ENCODE measurements around the gene MRGPRF. TPM values are rescaled to one million over a fixed set of nuclear protein-coding genes. Genes with fewer than 3 reads are reported as not detected.

The MRGPRF gene
- total RNA-seq, 2 experiments from 2014 or later = not detected

DNA sequence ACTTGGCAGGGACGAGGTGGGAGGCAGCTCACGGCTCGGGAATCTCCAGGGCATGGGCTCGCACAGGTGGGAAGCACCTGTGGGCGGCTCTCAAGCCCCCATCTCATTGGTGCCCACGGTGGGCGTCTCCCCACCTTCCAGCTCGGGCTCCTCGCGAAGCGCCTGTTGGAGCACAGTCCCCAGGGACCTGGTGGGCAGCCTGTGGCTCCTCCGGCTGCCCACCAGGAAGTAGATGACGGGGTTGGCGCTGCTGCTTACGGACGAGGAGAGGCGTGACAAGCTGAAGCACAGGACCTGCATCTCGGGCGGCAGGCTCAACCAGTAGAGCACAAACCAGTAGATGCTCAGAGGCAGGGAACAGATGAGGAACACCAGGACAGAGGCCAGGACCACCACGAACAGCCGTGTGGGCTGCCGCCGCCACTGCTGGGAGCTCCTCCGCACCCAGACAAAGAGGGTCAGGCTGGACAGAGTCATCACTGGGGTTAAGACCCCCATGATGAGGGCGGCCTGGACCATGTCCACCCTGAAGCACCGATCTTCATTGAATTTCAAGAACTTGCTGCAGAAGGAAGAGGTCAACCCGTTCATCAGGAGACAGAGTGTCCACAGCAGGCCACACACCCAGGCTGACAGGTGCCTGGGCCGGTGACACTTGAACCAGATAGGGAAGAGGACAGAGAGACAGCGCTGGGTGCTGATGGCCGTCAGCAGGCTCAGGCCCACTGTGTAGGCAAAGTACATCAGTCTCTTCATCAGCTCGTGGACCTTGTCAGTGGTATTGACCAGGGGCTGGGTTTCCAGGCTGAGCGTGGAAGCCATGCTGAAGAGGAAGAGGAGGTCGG lies 32.9 kb downstream of the MRGPRF start:
- CTCF ChIA-PET (ENCODE audit: unreplicated experiment) = no interaction called here
- Histone ChIP-seq H3K4me1 (ENCODE audit: insufficient read depth, low read length, poor library complexity, severe bottlenecking) (peaks cover 3% of the 10 kb centered on the region), H3K9me2 (ENCODE audit: insufficient read depth, low read length) (no peaks in the 10 kb centered on the region), H3K9me3 (ENCODE audit: low read length) (no peaks in the 10 kb centered on the region; the same call in 1 of the 2 replicates), H3K4me2 (ENCODE audit: low read length) (no peak overlapping the region), H2AFZ (ENCODE audit: low read length) (no peak overlapping the region), H4K20me1 (ENCODE audit: insufficient read depth, low read length) (no peaks in the 10 kb centered on the region), H3K79me2 (ENCODE audit: insufficient read depth, low read depth, low read length) (no peaks in the 10 kb centered on the region), H3K4me3 (ENCODE audit: low read depth, low read length, poor library complexity, severe bottlenecking) (no peak overlapping the region), H3K36me3 (ENCODE audit: insufficient read depth, low read length) (no peaks in the 10 kb centered on the region), H3K27ac (ENCODE audit: low read depth, low read length, poor library complexity, severe bottlenecking) (no peak overlapping the region)
- POLR2A ChIA-PET = no interaction called here
- no TSS peak for BruUV-seq (replicated peaks)
- no peak for TF ChIP-seq EZH2phosphoT487 (IDR thresholded peaks at IDR 0.05; ENCODE audit: borderline replicate concordance, low read depth, low read length)
- TF ChIP-seq, protein P1, sequence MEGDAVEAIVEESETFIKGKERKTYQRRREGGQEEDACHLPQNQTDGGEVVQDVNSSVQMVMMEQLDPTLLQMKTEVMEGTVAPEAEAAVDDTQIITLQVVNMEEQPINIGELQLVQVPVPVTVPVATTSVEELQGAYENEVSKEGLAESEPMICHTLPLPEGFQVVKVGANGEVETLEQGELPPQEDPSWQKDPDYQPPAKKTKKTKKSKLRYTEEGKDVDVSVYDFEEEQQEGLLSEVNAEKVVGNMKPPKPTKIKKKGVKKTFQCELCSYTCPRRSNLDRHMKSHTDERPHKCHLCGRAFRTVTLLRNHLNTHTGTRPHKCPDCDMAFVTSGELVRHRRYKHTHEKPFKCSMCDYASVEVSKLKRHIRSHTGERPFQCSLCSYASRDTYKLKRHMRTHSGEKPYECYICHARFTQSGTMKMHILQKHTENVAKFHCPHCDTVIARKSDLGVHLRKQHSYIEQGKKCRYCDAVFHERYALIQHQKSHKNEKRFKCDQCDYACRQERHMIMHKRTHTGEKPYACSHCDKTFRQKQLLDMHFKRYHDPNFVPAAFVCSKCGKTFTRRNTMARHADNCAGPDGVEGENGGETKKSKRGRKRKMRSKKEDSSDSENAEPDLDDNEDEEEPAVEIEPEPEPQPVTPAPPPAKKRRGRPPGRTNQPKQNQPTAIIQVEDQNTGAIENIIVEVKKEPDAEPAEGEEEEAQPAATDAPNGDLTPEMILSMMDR (conservative IDR thresholded peaks at IDR 0.05; ENCODE audit: low read length) = no peak
- no peak for DNase-seq (ENCODE audit: low spot score)
- intact Hi-C loops (cut with micrococcal nuclease; ENCODE audit: unreplicated experiment) = no loop called here

DNA sequence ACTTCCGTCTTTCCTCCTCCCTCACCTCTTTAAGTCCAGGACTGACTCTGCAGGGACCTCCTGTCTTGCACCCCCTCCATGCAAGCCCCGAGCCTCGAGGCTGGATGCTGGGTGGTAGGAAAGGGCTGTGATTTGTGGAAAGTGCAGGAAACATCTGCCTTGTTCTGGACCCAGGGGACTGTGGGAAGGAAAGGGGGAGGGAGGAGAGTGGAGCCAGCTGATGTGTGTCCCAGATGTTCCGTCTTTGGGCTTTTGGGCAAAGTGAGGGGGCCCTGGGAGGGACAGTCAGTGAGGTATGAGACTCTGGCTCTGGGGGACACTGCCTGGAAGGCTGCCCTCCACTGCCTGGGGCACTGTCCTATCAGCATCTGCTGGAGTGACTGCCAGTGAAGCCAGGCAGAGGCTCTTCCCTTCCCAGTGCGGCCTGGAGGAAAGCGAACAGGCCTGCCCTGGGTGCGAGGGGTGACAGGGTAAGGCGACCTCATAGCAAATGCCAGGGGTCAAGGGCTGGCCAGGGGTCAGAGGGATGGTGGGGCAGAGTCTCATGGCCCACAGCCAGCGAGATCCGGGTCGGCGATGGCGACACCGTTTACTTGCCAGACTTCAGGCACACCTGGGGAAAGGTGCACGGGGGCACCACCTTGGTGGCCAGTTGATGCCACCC lies 34.0 kb downstream of the MRGPRF start:
- Histone ChIP-seq H2AFZ (ENCODE audit: low read length) (no peak overlapping the region), H3K9me3 (ENCODE audit: low read length) (no peaks in the 10 kb centered on the region; the same call in 1 of the 2 replicates), H3K79me2 (ENCODE audit: insufficient read depth, low read depth, low read length) (no peaks in the 10 kb centered on the region), H3K36me3 (ENCODE audit: insufficient read depth, low read length) (no peaks in the 10 kb centered on the region), H3K4me1 (ENCODE audit: insufficient read depth, low read length, poor library complexity, severe bottlenecking) (peaks cover 5% of the 10 kb centered on the region), H3K9me2 (ENCODE audit: insufficient read depth, low read length) (no peaks in the 10 kb centered on the region), H3K4me3 (ENCODE audit: low read depth, low read length, poor library complexity, severe bottlenecking) (no peak overlapping the region), H3K4me2 (ENCODE audit: low read length) (no peak overlapping the region), H3K27ac (ENCODE audit: low read depth, low read length, poor library complexity, severe bottlenecking) (no peak overlapping the region), H4K20me1 (ENCODE audit: insufficient read depth, low read length) (no peaks in the 10 kb centered on the region)
- ChIA-PET POLR2A (no interaction called here), CTCF (ENCODE audit: unreplicated experiment) (no interaction called here)
- TF ChIP-seq EZH2phosphoT487 (IDR thresholded peaks at IDR 0.05; ENCODE audit: borderline replicate concordance, low read depth, low read length) = no peak
- TF ChIP-seq, protein P1 (conservative IDR thresholded peaks at IDR 0.05; ENCODE audit: low read length) = no peak
- intact Hi-C loops (cut with micrococcal nuclease; ENCODE audit: unreplicated experiment) = no loop called here
- no TSS peak for BruUV-seq (replicated peaks)
- DNase-seq (ENCODE audit: low spot score) = no peak

DNA sequence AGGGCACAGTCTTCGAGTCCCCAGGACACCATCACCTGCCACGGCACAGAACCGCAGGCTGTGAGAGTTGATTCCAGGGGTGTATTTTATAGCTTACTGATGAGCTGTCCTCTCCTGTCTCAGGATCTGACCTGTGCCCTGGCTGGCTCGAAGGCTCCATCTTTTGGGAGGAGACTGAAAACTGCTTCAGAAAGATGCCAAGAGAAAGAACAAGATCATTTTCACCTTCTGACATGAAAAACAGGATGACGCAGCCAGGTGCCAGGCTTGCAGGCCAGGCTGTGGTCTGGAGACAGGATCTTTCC lies 34.5 kb downstream of the MRGPRF start:
- no peak for TF ChIP-seq EZH2phosphoT487 (IDR thresholded peaks at IDR 0.05; ENCODE audit: borderline replicate concordance, low read depth, low read length)
- TF ChIP-seq, protein P1 (conservative IDR thresholded peaks at IDR 0.05; ENCODE audit: low read length) = no peak
- intact Hi-C loops (cut with micrococcal nuclease; ENCODE audit: unreplicated experiment) = no loop called here
- no TSS peak for BruUV-seq (replicated peaks)
- H3K4me2 ChIP-seq (ENCODE audit: low read length) = no peak overlapping the region
- H2AFZ ChIP-seq (ENCODE audit: low read length) = no peak overlapping the region
- H3K4me1 ChIP-seq (ENCODE audit: insufficient read depth, low read length, poor library complexity, severe bottlenecking) = peaks cover 5% of the 10 kb centered on the region
- CTCF ChIA-PET (ENCODE audit: unreplicated experiment) = no interaction called here
- H4K20me1 ChIP-seq (ENCODE audit: insufficient read depth, low read length) = no peaks in the 10 kb centered on the region
- POLR2A ChIA-PET = no interaction called here
- H3K9me3 ChIP-seq (ENCODE audit: low read length) = no peaks in the 10 kb centered on the region; the same call in 1 of the 2 replicates
- H3K79me2 ChIP-seq (ENCODE audit: insufficient read depth, low read depth, low read length) = no peaks in the 10 kb centered on the region
- no peak overlapping the region for H3K4me3 ChIP-seq (ENCODE audit: low read depth, low read length, poor library complexity, severe bottlenecking)
- no peak for DNase-seq (ENCODE audit: low spot score)
- H3K9me2 ChIP-seq (ENCODE audit: insufficient read depth, low read length) = no peaks in the 10 kb centered on the region
- H3K27ac ChIP-seq (ENCODE audit: low read depth, low read length, poor library complexity, severe bottlenecking) = no peak overlapping the region
- no peaks in the 10 kb centered on the region for H3K36me3 ChIP-seq (ENCODE audit: insufficient read depth, low read length)
